HG02938 (cell line): ENCODE measurements around the gene MOSMO.
"Not testable (repeated sequence)": the region's sequence is repeated elsewhere in the genome, so short reads cannot be mapped to it uniquely, and the experiment has no call there.

Source experiments
- ATAC-seq: cut with Tn5 transposase; IDR thresholded peaks from one replicate; pipeline ENCODE4 v1.9.1; 2021; ENCODE audit warnings: mild to moderate bottlenecking, moderate library complexity; ENCODE audit not compliant: unreplicated experiment

The MOSMO gene

GRCh38 chr16:22091721-22092120, 83.8 kb downstream of the MOSMO start:
- ATAC-seq = no peak

- ATAC-seq = no peak
Observed at GRCh38 chr16:22092143-22092933, 84.4 kb downstream of the MOSMO start, which contains the start of gene VWA3A. TSS of gene VWA3A (plus strand) at chr16:22092541. CDS start at chr16:22092638, 97 bp downstream.

- ATAC-seq = no peak
Observed at GRCh38 chr16:22093331-22093730, 85.4 kb downstream of the MOSMO start.

- no peak for ATAC-seq
Observed at GRCh38 chr16:22093996-22094395, 86.1 kb downstream of the MOSMO start.

GRCh38 chr16:22098405-22099255, 90.7 kb downstream of the MOSMO start:
- ATAC-seq = no peak

- no peak for ATAC-seq
Observed at GRCh38 chr16:22099256-22099975, 91.5 kb downstream of the MOSMO start.

- no peak for ATAC-seq
Observed at GRCh38 chr16:22103441-22103840, 95.5 kb downstream of the MOSMO start.

GRCh38 chr16:22109258-22109898, 101.5 kb downstream of the MOSMO start:
- no peak for ATAC-seq

- ATAC-seq = not testable (repeated sequence)
Observed at GRCh38 chr16:22111629-22112028, 103.7 kb downstream of the MOSMO start.

- ATAC-seq = no peak
Observed at GRCh38 chr16:22116095-22116700, 108.3 kb downstream of the MOSMO start.

GRCh38 chr16:22117609-22118008, 109.7 kb downstream of the MOSMO start:
- no peak for ATAC-seq

GRCh38 chr16:22120440-22120839, 112.5 kb downstream of the MOSMO start:
- no peak for ATAC-seq

GRCh38 chr16:22122239-22122638, 114.3 kb downstream of the MOSMO start:
- no peak for ATAC-seq

GRCh38 chr16:22123146-22123545, 115.2 kb downstream of the MOSMO start:
- no peak for ATAC-seq

GRCh38 chr16:22123759-22124490, 116.0 kb downstream of the MOSMO start:
- no peak for ATAC-seq

GRCh38 chr16:22124583-22125284, 116.8 kb downstream of the MOSMO start:
- no peak for ATAC-seq

- no peak for ATAC-seq
Observed at GRCh38 chr16:22126037-22126558, 118.2 kb downstream of the MOSMO start.

GRCh38 chr16:22128537-22128936, 120.6 kb downstream of the MOSMO start:
- ATAC-seq = not testable (repeated sequence)

- ATAC-seq = no peak
Observed at GRCh38 chr16:22130528-22130927, 122.6 kb downstream of the MOSMO start.
